Cerebellar cortex (tissue), 1 donor: ENCODE measurements around the gene UBE4A.
A peak's percentile ranks its signal among the peaks of the same experiment; 100 is the strongest.

Source experiments
- DNase-seq: peaks from one replicate; pipeline ENCODE4 v3.0.0-alpha.2; 2015; ENCODE audit warnings: low spot score

Gene UBE4A

GRCh38 chr11:118341815-118342489, 17.4 kb upstream of the UBE4A start:
- no peak for DNase-seq

DNA sequence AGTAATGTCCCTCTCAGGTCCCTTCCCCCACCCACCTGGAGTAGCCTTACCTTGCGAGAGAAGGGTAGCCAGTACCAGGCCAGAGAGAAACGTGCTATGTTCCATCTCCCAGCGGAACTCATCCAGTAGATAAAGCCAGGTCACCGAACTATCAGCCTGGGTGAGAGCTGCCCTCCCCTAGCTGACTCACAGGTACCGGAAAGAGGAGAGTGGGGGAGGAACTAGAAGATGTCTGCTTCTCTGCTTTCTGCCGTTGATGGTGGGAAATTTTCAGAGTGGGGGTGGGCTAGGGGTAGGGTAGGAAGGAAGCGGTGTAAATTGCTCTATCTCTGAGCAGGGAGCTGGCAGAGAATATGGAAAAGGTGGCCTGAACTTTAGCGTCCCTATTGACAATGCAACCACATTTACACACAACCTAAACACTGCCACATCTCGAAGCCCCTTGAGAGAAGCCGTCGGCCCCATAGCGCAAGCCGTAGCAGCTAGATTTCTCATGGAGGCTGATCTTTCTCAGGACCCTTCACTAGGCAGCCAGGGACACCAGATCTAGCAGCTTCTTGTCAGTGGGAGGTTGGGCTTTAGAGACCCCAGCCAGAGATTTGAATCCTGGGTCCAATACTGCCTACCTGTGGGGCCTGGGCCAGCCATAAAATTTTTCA, 16.8 kb upstream of the UBE4A start, which contains the start of gene CD3D:
TSS of gene CD3D (minus strand) at position 203 of the 659 bp plus-strand sequence. CDS start at position 105, 98 bp downstream.
- no peak for DNase-seq

DNA sequence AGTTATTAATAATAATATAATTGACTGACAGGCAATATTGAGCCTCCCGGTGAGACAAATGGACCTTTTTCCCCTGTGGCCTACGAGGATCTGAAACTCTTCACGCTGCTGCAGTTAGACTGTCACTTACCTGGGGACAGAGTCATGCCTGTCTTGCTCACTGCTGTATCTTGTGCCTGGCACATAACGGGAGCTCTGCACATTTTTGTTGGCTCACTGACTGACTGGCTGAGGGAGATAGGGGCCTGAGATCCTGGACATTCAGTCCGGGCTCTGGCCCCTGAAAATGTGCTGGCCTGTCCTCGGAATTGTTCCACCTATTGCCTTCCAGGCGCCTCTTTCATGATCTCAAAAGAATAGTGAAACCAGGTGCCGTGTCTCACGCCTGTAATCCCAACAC, 16.2 kb upstream of the UBE4A start:
- DNase-seq: no peak

DNA sequence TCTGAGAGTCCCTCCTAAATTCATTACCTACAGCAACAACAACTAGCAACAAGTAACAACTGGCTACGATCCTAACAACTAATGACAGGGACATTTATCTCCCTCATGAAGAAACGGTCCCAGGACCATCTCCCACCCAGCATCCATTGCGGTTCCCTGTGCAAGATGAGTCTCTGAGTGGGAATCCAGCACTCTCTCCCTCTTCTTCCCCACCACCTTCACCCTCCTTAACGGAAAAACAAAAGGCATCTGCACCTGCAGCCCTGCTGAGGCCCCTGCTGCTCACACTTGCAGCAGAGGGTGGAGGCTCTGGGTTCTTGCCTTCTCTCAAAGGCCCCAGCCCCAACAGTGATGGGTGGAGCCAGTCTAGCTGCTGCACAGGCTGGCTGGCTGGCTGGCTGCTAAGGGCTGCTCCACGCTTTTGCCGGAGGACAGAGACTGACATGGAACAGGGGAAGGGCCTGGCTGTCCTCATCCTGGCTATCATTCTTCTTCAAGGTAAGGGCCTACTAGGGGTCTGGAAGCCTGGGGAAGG, 15.4 kb upstream of the UBE4A start, which contains the start of gene CD3G:
TSS of gene CD3G (plus strand) at position 364 of the 535 bp plus-strand sequence. CDS start at position 444, 80 bp downstream.
- DNase-seq: no peak

DNA sequence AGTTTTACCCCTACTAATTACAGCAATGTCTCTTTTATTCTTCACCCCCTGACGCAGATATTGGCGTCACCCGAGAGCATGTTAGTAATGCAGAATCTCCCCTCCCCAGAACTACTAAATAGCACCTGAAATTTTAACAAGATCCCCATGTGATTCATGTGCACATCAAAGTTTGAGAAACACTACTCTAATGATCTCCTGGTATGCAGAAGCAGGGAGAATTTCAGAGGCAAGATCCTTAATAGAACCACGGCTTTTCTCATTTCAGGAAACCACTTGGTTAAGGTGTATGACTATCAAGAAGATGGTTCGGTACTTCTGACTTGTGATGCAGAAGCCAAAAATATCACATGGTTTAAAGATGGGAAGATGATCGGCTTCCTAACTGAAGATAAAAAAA, 9.9 kb upstream of the UBE4A start:
- DNase-seq: no peak

DNA sequence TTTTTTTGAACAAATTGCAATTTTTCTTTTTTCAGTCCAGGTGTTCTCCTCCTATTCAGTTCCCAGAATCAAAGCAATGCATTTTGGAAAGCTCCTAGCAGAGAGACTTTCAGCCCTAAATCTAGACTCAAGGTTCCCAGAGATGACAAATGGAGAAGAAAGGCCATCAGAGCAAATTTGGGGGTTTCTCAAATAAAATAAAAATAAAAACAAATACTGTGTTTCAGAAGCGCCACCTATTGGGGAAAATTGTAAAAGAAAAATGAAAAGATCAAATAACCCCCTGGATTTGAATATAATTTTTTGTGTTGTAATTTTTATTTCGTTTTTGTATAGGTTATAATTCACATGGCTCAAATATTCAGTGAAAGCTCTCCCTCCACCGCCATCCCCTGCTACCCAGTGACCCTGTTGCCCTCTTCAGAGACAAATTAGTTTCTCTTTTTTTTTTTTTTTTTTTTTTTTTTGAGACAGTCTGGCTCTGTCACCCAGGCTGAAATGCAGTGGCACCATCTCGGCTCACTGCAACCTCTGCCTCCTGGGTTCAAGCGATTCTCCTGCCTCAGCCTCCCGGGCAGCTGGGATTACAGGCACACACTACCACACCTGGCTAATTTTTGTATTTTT, 6.2 kb upstream of the UBE4A start:
- DNase-seq: peak; percentile 41

- DNase-seq: no peak
These were observed 1.3 kb upstream of the UBE4A start for GRCh38 chr11:118358071-118358470.

DNA sequence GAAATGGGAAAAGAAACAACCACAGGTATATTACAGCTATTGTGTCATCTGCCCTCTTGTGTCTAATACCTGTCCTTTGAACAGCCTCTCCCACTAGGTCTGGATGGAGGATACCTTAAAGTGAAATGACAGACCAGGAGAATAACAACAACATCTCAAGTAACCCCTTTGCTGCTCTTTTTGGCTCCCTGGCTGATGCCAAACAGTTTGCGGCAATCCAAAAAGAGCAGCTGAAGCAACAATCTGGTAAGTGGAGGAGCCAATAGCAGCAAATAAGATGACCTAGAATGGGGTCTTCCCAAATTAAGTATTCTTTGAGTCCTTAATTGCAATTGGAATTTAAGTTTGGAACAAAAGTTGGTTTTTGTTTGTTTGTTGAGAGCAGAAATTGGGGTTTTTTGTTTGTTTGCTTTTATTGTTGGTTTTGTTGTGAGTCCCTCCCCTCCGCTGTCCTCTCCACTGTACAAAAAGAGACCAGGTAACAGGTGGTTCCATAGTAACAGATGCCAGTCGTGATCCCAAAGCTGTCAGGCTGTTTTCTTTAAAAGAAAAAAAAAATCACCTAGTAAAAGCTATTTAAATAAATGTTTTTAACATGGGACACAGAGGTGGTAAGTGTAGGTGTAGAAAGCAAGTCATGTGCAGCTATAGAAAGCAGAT, 5.7 kb downstream of the UBE4A start:
- DNase-seq: peak; percentile 85

- peak; percentile 95 for DNase-seq
These were observed 6.9 kb downstream of the UBE4A start for GRCh38 chr11:118366287-118366686.

GRCh38 chr11:118370774-118371173, 11.4 kb downstream of the UBE4A start:
- DNase-seq: no peak

- DNase-seq: no peak
These were observed 13.9 kb downstream of the UBE4A start for GRCh38 chr11:118373263-118373662.

DNA sequence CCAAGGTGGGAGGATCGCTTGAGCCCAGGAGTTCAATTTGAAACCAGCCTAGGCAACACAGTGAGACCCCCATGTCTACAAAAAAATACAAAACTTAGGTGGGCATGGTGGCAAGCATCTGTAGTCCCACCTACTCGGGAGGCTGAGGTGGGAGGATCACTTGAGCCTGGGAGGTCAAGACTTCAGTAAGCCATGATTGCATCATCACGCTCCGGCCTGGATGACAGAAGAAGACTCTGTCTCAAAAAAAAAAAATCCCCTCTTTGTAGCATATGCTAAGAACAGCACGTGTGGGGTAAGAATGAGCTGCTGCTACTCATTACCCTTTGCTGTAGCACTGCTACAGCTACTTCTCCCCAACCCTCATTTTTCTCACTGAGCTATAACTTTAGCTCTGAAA, 14.5 kb downstream of the UBE4A start:
- no peak for DNase-seq

DNA sequence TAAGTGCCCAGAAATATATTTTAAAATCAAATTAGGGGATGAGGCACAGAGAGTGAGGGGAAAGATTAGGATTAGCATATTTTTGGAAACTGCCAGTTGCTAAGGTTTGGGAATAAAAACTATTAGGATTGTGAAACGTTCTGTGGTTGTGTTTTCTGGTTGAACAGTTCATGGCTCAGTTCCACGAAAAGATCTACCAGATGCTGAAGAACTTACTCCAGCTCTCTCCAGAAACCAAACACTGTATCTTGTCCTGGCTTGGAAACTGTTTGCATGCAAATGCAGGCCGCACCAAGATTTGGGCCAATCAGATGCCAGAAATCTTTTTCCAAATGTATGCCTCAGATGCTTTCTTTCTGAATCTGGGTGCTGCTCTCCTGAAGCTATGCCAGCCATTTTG, 15.3 kb downstream of the UBE4A start:
- no peak for DNase-seq

DNA sequence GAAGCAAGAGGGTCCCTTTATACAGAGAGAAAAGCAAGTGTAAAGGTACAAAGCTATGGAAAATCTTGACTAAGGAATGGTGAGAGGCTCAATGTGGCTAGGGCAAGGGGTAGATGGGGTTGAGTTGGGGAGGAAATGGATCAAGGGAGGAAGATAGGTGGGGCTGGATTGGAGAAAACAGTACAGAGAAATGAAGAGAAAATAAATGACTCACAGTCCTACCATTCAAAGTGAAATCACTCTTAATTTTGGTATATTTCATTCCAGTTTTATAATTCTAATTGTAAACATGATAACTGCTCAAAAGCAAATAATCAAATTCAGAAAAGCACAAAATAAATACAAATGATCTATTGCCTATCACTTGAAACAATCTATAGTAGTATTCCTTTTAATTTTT, 16.6 kb downstream of the UBE4A start:
- DNase-seq: no peak

DNA sequence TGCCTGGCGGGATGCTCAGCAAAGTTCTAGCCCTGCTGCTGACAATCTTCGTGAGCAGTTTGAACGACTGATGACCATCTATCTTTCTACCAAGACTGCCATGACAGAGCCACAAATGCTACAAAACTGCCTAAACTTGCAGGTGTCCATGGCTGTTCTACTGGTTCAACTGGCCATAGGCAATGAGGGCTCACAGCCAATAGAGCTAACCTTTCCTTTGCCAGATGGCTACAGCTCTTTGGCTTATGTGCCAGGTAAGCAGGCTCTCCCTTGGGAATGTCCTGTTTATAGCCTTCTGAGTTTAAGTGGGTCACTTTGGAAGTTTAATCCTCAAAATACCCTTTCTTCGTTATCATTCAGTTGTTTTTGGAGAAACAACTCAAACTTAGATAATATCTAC, 20.1 kb downstream of the UBE4A start:
- DNase-seq: peak; percentile 89

GRCh38 chr11:118380571-118380970, 21.2 kb downstream of the UBE4A start:
- DNase-seq: no peak

DNA sequence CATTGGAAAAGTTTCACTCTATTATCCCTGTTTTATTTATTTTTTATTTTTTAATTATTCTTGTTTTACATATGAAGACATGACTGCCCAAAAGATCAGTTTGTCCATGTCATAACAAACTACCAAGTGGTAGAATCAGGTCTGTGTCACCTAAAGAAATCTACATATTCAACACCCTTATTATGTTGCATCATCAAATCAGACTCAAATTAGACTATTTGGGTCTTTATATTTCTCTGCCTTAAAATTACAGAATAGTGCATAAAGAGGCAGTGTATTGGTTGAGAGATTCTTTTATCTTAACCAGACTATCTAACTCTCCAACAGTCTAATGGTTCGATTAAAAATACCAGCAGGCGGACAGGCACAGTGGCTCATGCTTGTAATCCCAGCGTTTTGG, 23.6 kb downstream of the UBE4A start:
- DNase-seq: no peak

DNA sequence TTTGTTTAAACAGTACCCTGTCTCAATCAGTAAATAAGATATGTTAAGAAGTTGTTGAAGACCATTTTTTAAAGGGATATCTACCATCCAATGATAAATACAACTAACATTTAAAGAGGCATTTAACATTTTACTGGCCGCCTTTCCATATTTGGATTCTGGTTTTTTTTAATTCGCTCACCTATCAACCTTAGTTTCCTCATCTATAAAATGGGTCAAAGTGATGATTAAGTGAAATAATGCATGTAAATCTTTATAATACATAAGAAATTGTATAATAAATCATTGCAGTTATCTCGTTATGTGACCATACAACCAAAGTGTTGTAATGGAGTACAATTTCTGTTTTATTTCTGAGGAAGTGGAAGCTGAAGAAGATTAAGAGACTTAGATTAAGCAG, 24.3 kb downstream of the UBE4A start:
- no peak for DNase-seq

DNA sequence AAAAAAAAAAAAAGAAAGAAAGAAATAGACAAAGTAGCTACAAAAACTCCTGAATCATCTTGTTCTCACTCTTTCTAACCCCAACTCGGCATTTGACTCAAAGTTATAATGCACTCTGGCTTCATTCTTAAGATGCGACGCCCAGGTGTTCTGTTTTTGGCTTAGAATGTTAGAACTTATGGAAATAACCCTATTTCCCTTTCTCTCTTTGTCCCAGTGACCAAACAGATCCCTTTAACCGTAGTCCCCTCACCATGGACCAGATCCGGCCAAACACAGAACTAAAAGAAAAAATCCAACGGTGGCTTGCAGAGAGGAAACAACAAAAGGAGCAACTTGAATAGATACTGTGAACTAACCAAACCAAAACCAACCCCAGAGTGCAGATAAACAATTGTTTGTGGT, 36.7 kb downstream of the UBE4A start:
- DNase-seq: no peak

GRCh38 chr11:118397448-118397847, 38.0 kb downstream of the UBE4A start:
- no peak for DNase-seq

- DNase-seq: no peak
These were observed 39.6 kb downstream of the UBE4A start for GRCh38 chr11:118398791-118399559.
